ENCODE measurements around the gene PDE4B.

The PDE4B gene

GRCh38 chr1:65813956-65814355, 21.3 kb downstream of the PDE4B start:
- no peak overlapping the region for H3K27ac ChIP-seq
- no peak for TF ChIP-seq CTCF (conservative IDR thresholded peaks at IDR 0.05)

- H3K27ac ChIP-seq = no peak overlapping the region
- TF ChIP-seq CTCF (conservative IDR thresholded peaks at IDR 0.05) = no peak
These were observed 22.1 kb downstream of the PDE4B start for GRCh38 chr1:65814752-65815151.

- no peak for TF ChIP-seq CTCF (conservative IDR thresholded peaks at IDR 0.05)
These were observed 25.2 kb downstream of the PDE4B start for GRCh38 chr1:65817891-65818290.

GRCh38 chr1:65818966-65819365, 26.3 kb downstream of the PDE4B start:
- TF ChIP-seq CTCF (conservative IDR thresholded peaks at IDR 0.05) = no peak
- H3K27ac ChIP-seq = no peak overlapping the region

More at GRCh38 chr1:65817891-65818290, 25.2 kb downstream of the PDE4B start:
- H3K27ac ChIP-seq = peak overlapping the region; percentile 33; the same call in 1 of the 2 replicates

GRCh38 chr1:65820983-65821382, 28.3 kb downstream of the PDE4B start:
- no peak for TF ChIP-seq CTCF (conservative IDR thresholded peaks at IDR 0.05)
- no peak overlapping the region for H3K27ac ChIP-seq

- TF ChIP-seq CTCF (conservative IDR thresholded peaks at IDR 0.05) = no peak
- no peak overlapping the region for H3K27ac ChIP-seq
These were observed 28.7 kb downstream of the PDE4B start for GRCh38 chr1:65821386-65821785.

GRCh38 chr1:65824103-65824502, 31.4 kb downstream of the PDE4B start:
- TF ChIP-seq CTCF (conservative IDR thresholded peaks at IDR 0.05) = no peak
- H3K27ac ChIP-seq = no peak overlapping the region

- TF ChIP-seq CTCF (conservative IDR thresholded peaks at IDR 0.05) = no peak
- no peak overlapping the region for H3K27ac ChIP-seq
These were observed 33.0 kb downstream of the PDE4B start for GRCh38 chr1:65825741-65826140.

Data from VCaP (cell line).